Astrocyte of the spinal cord (primary cell): ENCODE measurements around the gene NAV1.
A peak's percentile ranks its signal among the peaks of the same experiment; 100 is the strongest.

Experiments used
- DNase-seq: peaks from one replicate; pipeline ENCODE4 v3.0.0; 2011; ENCODE audit warnings: low read depth, low spot score
- H3K4me3 ChIP-seq: 2 replicates; pipeline ENCODE4 v1.5.1; 2011; ENCODE audit warnings: low read depth, mild to moderate bottlenecking, low read length, moderate library complexity
- CTCF ChIP-seq: IDR thresholded peaks from 2 replicates; pipeline ENCODE4 v1.5.1; 2012; ENCODE audit warnings: low read depth, mild to moderate bottlenecking, low read length, inconsistent platforms
- in situ Hi-C: cut with HindIII; loops from 2 replicates; pipeline ENCODE4 v1.10.0; 2017; ENCODE audit warnings: low sequenced_read_pairs

The NAV1 gene

GRCh38 chr1:201500670-201501120 is 38.2 kb upstream of the NAV1 start:
- no peak overlapping the region for H3K4me3 ChIP-seq
- DNase-seq: no peak
- in situ Hi-C loops: no loop called here
- no peak for TF ChIP-seq CTCF

- DNase-seq: peak; percentile 62
- TF ChIP-seq CTCF: no peak
- no peak overlapping the region for H3K4me3 ChIP-seq
- in situ Hi-C loops: no loop called here
Observed at GRCh38 chr1:201501144-201501543, 37.8 kb upstream of the NAV1 start.

GRCh38 chr1:201501812-201502510 is 37.0 kb upstream of the NAV1 start:
- TF ChIP-seq CTCF: no peak
- DNase-seq: no peak
- in situ Hi-C loops: no loop called here
- no peak overlapping the region for H3K4me3 ChIP-seq

- H3K4me3 ChIP-seq: no peak overlapping the region
Observed at GRCh38 chr1:201502511-201502857, 36.4 kb upstream of the NAV1 start.

GRCh38 chr1:201503397-201504176 is 35.3 kb upstream of the NAV1 start:
- TF ChIP-seq CTCF: no peak
- H3K4me3 ChIP-seq: peak overlapping the region; percentile 6
- peak; percentile 98 for DNase-seq
- in situ Hi-C loops: no loop called here

More at GRCh38 chr1:201502511-201502857, 36.4 kb upstream of the NAV1 start:
- no peak for DNase-seq
- no peak for TF ChIP-seq CTCF
- in situ Hi-C loops: no loop called here

GRCh38 chr1:201504179-201504631 is 34.7 kb upstream of the NAV1 start:
- no peak for DNase-seq
- H3K4me3 ChIP-seq: peak overlapping the region; percentile 7
- TF ChIP-seq CTCF: no peak
- in situ Hi-C loops: no loop called here
